Measurements from ENCODE around the gene CDC25B.
A peak's percentile ranks its signal among the peaks of the same experiment; 100 is the strongest.

The CDC25B gene

DNA sequence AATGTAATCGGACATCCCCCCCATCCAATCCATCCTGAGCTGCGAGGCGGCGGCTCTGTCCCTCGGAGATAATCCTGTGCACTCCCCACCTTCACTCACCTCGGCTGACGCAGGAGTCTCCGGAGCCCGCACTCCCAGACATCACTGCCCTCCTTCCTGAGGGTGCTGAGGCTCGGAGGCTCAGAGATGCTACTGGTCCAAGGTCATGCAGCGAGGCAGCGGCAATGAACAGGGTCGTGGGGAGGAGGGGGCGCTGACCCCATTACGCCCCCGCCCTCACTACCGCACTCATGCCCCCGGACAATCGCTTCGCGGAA, 29.0 kb upstream of the CDC25B start:
- TF ChIP-seq SIN3A (IDR thresholded peaks at IDR 0.05; ENCODE audit: borderline replicate concordance, insufficient read depth, low read length) (no peak), TAF1 (IDR thresholded peaks at IDR 0.05; ENCODE audit: borderline replicate concordance, insufficient read depth, low read length) (no peak)

DNA sequence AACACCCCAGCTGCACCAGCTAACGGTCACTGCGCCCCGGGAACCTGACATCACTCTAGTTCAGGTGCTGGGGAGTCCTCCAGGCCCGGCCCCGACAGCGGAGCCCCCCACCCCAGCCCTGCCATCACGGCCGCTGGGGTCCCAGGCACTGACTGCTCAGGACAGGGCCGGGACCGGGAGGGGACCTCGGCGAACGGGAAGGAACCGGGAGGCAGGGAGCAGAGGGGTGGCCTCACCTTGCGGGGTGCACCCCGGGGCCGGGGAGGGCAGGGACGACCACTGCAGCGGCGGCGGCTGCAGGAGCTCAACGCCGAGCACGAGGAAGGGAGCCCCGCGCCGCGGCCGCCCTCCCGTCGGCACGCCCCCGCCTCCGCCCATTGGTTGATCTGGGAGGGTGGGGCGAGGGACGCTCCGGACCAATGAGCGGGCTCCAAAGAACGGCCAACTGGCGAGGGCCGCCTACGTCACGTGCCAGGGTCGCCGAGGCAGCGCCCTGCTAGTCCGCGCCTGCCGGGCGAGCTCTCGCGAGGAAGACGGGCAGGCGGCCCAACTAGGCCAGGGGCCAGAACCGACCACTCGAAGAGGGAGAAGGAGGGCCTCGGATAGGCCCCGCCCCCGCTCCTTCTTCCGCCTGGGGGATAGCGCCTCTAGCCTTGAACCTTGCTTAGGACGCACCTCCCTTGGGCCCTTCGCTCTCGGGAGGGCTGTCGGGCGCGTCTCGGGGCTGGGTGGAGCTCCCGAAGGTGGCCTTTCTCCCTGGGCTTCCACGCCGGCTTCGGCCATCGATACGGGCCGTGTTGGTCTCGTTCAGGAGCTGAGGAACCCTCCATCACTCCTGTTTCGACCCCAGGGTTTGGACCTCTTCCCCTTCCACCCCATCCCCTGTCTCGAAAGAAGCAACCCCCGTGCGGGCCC, 28.4 kb upstream of the CDC25B start, which contains the start of gene ADISSP:
Gene ADISSP (minus strand): TSS at position 327 of the 915 bp plus-strand sequence. CDS start 7,653 bp downstream, outside the sequence.
- TF ChIP-seq TAF1 (IDR thresholded peaks at IDR 0.05; ENCODE audit: borderline replicate concordance, insufficient read depth, low read length) = peak; percentile 55; the same call in 1 of the 2 replicates
- no peak for TF ChIP-seq FOXP2 (optimal IDR thresholded peaks at IDR 0.05; ENCODE audit: borderline replicate concordance, extremely low read depth, extremely low read length, insufficient read depth)
- TF ChIP-seq SIN3A (IDR thresholded peaks at IDR 0.05; ENCODE audit: borderline replicate concordance, insufficient read depth, low read length) = peak; percentile 86; the same call in 1 of the 2 replicates
- TF ChIP-seq, protein P1, sequence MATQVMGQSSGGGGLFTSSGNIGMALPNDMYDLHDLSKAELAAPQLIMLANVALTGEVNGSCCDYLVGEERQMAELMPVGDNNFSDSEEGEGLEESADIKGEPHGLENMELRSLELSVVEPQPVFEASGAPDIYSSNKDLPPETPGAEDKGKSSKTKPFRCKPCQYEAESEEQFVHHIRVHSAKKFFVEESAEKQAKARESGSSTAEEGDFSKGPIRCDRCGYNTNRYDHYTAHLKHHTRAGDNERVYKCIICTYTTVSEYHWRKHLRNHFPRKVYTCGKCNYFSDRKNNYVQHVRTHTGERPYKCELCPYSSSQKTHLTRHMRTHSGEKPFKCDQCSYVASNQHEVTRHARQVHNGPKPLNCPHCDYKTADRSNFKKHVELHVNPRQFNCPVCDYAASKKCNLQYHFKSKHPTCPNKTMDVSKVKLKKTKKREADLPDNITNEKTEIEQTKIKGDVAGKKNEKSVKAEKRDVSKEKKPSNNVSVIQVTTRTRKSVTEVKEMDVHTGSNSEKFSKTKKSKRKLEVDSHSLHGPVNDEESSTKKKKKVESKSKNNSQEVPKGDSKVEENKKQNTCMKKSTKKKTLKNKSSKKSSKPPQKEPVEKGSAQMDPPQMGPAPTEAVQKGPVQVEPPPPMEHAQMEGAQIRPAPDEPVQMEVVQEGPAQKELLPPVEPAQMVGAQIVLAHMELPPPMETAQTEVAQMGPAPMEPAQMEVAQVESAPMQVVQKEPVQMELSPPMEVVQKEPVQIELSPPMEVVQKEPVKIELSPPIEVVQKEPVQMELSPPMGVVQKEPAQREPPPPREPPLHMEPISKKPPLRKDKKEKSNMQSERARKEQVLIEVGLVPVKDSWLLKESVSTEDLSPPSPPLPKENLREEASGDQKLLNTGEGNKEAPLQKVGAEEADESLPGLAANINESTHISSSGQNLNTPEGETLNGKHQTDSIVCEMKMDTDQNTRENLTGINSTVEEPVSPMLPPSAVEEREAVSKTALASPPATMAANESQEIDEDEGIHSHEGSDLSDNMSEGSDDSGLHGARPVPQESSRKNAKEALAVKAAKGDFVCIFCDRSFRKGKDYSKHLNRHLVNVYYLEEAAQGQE (IDR thresholded peaks at IDR 0.05; ENCODE audit: insufficient read depth in 1 of 2, low read depth in 2 of 2, low read length in 2 of 2) = no peak
- TF ChIP-seq POLR2AphosphoS5 (IDR thresholded peaks at IDR 0.05; ENCODE audit: low read depth, low read length) = peak; percentile 77

DNA sequence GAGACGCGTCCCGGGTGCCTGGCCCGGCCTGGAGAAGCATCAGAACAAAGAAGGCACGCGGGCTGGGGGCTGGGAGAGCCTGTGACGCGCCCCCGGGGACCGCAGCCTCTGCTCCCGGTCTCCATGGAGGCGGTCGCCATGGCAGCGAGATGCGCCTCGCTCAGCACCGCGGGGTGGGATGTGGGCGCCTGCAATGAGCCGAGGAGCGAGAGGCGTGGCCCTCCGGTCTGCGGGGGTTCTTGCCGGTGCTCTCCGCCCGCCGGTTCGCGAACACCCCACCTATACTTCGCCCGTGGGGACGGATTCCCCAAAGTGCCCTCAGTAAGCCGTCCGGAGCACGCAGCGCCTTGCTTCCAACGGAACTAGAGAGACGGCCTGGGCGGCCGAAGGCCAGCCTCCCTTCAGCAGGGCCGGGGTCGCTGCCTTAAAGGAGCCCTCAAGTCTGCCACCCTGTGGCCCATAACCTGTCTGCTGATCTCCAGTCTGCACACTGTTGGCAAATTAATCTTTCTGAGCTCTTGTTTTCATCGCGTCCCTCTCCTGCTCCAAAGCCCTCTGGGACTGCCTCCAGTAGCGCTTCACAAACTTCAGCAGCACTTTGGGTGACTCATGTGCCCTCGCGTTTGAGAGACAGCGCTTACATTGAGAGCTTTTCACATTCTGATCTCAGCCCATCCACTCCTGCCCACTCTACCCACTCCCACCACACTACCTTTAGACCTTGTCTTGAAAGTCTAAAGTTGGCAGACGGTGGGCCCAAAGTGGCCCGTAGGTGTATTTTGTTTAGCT, 27.6 kb upstream of the CDC25B start:
- TF ChIP-seq SIN3A (IDR thresholded peaks at IDR 0.05; ENCODE audit: borderline replicate concordance, insufficient read depth, low read length) (no peak), TAF1 (IDR thresholded peaks at IDR 0.05; ENCODE audit: borderline replicate concordance, insufficient read depth, low read length) (no peak), FOXP2 (optimal IDR thresholded peaks at IDR 0.05; ENCODE audit: borderline replicate concordance, extremely low read depth, extremely low read length, insufficient read depth) (no peak), POLR2AphosphoS5 (IDR thresholded peaks at IDR 0.05; ENCODE audit: low read depth, low read length) (no peak; the same call in 1 of the 2 replicates)
- TF ChIP-seq, protein P1 (IDR thresholded peaks at IDR 0.05; ENCODE audit: insufficient read depth in 1 of 2, low read depth in 2 of 2, low read length in 2 of 2) = no peak

DNA sequence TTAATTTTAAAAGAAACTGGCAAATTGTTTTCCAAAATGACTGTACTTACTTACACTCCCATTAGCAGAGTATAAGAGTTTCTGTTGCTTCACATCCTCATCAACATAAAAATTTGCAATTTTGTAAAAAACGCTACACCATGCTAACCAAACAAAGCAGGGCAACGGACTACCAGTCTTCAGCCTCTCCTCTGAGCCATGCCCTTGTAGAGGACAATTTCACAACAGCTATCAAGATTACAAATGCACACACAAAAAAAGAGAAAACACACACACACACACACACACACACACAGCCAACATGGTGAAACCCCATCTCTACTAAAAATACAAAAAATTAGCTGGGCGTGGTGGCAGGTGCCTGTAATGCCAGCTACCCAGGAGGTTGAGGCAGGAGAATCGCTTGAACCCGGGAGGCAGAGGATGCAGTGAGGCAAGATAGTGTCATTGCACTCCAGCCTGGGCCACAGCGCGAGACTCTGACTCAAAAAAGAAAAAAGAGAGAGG, 24.5 kb upstream of the CDC25B start:
- no peak for TF ChIP-seq POLR2AphosphoS5 (IDR thresholded peaks at IDR 0.05; ENCODE audit: low read depth, low read length)
- TF ChIP-seq SIN3A (IDR thresholded peaks at IDR 0.05; ENCODE audit: borderline replicate concordance, insufficient read depth, low read length) = no peak
- TF ChIP-seq FOXP2 (optimal IDR thresholded peaks at IDR 0.05; ENCODE audit: borderline replicate concordance, extremely low read depth, extremely low read length, insufficient read depth) = no peak
- TF ChIP-seq TAF1 (IDR thresholded peaks at IDR 0.05; ENCODE audit: borderline replicate concordance, insufficient read depth, low read length) = no peak
- TF ChIP-seq, protein P1 (IDR thresholded peaks at IDR 0.05; ENCODE audit: insufficient read depth in 1 of 2, low read depth in 2 of 2, low read length in 2 of 2) = no peak

DNA sequence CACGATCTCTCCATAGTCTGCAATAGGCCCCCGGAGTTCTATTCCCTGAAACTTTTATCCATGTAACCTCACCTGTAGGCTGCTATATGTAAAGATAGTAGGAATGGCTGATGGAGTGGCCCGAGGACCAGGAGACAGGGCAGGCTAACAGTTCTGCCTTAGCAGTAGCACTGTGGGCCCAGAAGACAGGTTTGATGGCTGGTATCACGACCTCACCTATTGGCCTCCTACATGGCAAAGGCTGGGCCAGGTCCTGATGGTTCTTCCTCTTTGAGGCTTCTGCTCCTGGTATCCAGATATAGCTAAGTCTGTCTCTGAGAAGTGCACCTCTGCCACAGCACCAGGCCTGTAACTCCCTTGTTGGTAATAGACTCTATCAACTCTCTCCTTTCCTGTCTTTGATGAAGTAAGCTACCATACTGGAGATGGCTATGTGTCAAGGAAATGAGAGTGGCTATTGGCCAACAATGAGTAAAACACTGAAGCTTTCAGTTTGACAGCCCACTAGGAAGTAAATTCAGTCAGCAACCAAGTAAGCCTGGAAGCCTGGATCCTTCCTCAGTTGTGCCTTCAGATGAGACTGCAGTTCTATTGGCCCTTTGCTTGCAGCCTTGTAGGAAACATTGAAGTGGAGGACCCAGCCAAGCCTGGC, 20.5 kb upstream of the CDC25B start:
- TF ChIP-seq SIN3A (IDR thresholded peaks at IDR 0.05; ENCODE audit: borderline replicate concordance, insufficient read depth, low read length) (no peak), POLR2AphosphoS5 (IDR thresholded peaks at IDR 0.05; ENCODE audit: low read depth, low read length) (no peak), TAF1 (IDR thresholded peaks at IDR 0.05; ENCODE audit: borderline replicate concordance, insufficient read depth, low read length) (no peak), FOXP2 (optimal IDR thresholded peaks at IDR 0.05; ENCODE audit: borderline replicate concordance, extremely low read depth, extremely low read length, insufficient read depth) (no peak)
- TF ChIP-seq, protein P1 (IDR thresholded peaks at IDR 0.05; ENCODE audit: insufficient read depth in 1 of 2, low read depth in 2 of 2, low read length in 2 of 2) = no peak
